ENCODE results near the gene CTSK.

Gene CTSK

GRCh38 chr1:150810958-150811659, 3.0 kb upstream of the CTSK start (continued):
- TF ChIP-seq, protein P1, sequence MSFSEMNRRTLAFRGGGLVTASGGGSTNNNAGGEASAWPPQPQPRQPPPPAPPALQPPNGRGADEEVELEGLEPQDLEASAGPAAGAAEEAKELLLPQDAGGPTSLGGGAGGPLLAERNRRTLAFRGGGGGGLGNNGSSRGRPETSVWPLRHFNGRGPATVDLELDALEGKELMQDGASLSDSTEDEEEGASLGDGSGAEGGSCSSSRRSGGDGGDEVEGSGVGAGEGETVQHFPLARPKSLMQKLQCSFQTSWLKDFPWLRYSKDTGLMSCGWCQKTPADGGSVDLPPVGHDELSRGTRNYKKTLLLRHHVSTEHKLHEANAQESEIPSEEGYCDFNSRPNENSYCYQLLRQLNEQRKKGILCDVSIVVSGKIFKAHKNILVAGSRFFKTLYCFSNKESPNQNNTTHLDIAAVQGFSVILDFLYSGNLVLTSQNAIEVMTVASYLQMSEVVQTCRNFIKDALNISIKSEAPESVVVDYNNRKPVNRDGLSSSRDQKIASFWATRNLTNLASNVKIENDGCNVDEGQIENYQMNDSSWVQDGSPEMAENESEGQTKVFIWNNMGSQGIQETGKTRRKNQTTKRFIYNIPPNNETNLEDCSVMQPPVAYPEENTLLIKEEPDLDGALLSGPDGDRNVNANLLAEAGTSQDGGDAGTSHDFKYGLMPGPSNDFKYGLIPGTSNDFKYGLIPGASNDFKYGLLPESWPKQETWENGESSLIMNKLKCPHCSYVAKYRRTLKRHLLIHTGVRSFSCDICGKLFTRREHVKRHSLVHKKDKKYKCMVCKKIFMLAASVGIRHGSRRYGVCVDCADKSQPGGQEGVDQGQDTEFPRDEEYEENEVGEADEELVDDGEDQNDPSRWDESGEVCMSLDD (tag by site-specific recombination; IDR thresholded peaks at IDR 0.05): no peak
- TF ChIP-seq, protein P2, sequence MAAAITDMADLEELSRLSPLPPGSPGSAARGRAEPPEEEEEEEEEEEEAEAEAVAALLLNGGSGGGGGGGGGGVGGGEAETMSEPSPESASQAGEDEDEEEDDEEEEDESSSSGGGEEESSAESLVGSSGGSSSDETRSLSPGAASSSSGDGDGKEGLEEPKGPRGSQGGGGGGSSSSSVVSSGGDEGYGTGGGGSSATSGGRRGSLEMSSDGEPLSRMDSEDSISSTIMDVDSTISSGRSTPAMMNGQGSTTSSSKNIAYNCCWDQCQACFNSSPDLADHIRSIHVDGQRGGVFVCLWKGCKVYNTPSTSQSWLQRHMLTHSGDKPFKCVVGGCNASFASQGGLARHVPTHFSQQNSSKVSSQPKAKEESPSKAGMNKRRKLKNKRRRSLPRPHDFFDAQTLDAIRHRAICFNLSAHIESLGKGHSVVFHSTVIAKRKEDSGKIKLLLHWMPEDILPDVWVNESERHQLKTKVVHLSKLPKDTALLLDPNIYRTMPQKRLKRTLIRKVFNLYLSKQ (tag by site-specific recombination; IDR thresholded peaks at IDR 0.05; ENCODE audit: borderline replicate concordance): no peak
- 0 out of 2 replicates have a peak, but pooled peaks have one; percentile 49 for TF ChIP-seq ZNF488 (tag by site-specific recombination; IDR thresholded peaks at IDR 0.05)
- TF ChIP-seq ZNF391 (tag by site-specific recombination; IDR thresholded peaks at IDR 0.05; ENCODE audit: borderline replicate concordance, low read depth): no peak
- TF ChIP-seq ZBTB1 (tag by site-specific recombination; IDR thresholded peaks at IDR 0.05): no peak
- TF ChIP-seq EGR2 (tag by site-specific recombination; IDR thresholded peaks at IDR 0.05; ENCODE audit: low read depth): no peak
- TF ChIP-seq ZBTB7A (tag by site-specific recombination; IDR thresholded peaks at IDR 0.05; ENCODE audit: low read depth): no peak
- TF ChIP-seq, protein P3, sequence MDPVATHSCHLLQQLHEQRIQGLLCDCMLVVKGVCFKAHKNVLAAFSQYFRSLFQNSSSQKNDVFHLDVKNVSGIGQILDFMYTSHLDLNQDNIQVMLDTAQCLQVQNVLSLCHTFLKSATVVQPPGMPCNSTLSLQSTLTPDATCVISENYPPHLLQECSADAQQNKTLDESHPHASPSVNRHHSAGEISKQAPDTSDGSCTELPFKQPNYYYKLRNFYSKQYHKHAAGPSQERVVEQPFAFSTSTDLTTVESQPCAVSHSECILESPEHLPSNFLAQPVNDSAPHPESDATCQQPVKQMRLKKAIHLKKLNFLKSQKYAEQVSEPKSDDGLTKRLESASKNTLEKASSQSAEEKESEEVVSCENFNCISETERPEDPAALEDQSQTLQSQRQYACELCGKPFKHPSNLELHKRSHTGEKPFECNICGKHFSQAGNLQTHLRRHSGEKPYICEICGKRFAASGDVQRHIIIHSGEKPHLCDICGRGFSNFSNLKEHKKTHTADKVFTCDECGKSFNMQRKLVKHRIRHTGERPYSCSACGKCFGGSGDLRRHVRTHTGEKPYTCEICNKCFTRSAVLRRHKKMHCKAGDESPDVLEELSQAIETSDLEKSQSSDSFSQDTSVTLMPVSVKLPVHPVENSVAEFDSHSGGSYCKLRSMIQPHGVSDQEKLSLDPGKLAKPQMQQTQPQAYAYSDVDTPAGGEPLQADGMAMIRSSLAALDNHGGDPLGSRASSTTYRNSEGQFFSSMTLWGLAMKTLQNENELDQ (tag by site-specific recombination; IDR thresholded peaks at IDR 0.05; ENCODE audit: low read depth): no peak
- TF ChIP-seq ZNF596 (tag by site-specific recombination; IDR thresholded peaks at IDR 0.05): peak; percentile 40; the same call in 1 of the 2 replicates
- no peak for TF ChIP-seq ZNF521 (tag by site-specific recombination; IDR thresholded peaks at IDR 0.05)
- no peak for TF ChIP-seq ZNF221 (tag by site-specific recombination; IDR thresholded peaks at IDR 0.05; ENCODE audit: borderline replicate concordance)
- TF ChIP-seq KLF9 (tag by site-specific recombination; IDR thresholded peaks at IDR 0.05; ENCODE audit: low read depth): no peak
- peak; percentile 97 for TF ChIP-seq ZXDB (tag by site-specific recombination; IDR thresholded peaks at IDR 0.05)
- TF ChIP-seq, protein P4, sequence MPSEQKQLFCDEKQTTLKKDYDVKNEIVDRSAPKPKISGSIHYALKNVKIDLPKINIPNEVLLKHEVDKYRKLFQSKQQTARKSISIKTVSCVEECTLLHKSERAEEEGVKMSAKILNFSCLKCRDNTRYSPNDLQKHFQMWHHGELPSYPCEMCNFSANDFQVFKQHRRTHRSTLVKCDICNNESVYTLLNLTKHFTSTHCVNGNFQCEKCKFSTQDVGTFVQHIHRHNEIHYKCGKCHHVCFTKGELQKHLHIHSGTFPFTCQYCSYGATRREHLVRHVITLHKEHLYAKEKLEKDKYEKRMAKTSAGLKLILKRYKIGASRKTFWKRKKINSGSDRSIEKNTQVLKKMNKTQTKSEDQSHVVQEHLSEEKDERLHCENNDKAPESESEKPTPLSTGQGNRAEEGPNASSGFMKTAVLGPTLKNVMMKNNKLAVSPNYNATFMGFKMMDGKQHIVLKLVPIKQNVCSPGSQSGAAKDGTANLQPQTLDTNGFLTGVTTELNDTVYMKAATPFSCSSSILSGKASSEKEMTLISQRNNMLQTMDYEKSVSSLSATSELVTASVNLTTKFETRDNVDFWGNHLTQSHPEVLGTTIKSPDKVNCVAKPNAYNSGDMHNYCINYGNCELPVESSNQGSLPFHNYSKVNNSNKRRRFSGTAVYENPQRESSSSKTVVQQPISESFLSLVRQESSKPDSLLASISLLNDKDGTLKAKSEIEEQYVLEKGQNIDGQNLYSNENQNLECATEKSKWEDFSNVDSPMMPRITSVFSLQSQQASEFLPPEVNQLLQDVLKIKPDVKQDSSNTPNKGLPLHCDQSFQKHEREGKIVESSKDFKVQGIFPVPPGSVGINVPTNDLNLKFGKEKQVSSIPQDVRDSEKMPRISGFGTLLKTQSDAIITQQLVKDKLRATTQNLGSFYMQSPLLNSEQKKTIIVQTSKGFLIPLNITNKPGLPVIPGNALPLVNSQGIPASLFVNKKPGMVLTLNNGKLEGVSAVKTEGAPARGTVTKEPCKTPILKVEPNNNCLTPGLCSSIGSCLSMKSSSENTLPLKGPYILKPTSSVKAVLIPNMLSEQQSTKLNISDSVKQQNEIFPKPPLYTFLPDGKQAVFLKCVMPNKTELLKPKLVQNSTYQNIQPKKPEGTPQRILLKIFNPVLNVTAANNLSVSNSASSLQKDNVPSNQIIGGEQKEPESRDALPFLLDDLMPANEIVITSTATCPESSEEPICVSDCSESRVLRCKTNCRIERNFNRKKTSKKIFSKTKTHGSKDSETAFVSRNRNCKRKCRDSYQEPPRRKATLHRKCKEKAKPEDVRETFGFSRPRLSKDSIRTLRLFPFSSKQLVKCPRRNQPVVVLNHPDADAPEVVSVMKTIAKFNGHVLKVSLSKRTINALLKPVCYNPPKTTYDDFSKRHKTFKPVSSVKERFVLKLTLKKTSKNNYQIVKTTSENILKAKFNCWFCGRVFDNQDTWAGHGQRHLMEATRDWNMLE (tag by site-specific recombination; conservative IDR thresholded peaks at IDR 0.05; ENCODE audit: low read depth): no peak
- TF ChIP-seq TCF7L2 (IDR thresholded peaks at IDR 0.05; ENCODE audit: borderline replicate concordance, low read depth, low read length): peak; percentile 90
- no peak for TF ChIP-seq ZNF433 (tag by site-specific recombination; IDR thresholded peaks at IDR 0.05; ENCODE audit: low read depth)
- no peak for TF ChIP-seq SP2 (tag by site-specific recombination; IDR thresholded peaks at IDR 0.05)
- TF ChIP-seq ZEB2 (tag by site-specific recombination; IDR thresholded peaks at IDR 0.05): peak; percentile 60; the same call in 1 of the 2 replicates
- no peak for TF ChIP-seq ZNF132 (tag by site-specific recombination; IDR thresholded peaks at IDR 0.05; ENCODE audit: borderline replicate concordance)
- TF ChIP-seq ZBTB17 (tag by site-specific recombination; IDR thresholded peaks at IDR 0.05): peak; percentile 70
- 0 out of 2 replicates have a peak, but pooled peaks have one; percentile 23 for TF ChIP-seq WT1 (tag by site-specific recombination; IDR thresholded peaks at IDR 0.05)
- TF ChIP-seq, protein P5, sequence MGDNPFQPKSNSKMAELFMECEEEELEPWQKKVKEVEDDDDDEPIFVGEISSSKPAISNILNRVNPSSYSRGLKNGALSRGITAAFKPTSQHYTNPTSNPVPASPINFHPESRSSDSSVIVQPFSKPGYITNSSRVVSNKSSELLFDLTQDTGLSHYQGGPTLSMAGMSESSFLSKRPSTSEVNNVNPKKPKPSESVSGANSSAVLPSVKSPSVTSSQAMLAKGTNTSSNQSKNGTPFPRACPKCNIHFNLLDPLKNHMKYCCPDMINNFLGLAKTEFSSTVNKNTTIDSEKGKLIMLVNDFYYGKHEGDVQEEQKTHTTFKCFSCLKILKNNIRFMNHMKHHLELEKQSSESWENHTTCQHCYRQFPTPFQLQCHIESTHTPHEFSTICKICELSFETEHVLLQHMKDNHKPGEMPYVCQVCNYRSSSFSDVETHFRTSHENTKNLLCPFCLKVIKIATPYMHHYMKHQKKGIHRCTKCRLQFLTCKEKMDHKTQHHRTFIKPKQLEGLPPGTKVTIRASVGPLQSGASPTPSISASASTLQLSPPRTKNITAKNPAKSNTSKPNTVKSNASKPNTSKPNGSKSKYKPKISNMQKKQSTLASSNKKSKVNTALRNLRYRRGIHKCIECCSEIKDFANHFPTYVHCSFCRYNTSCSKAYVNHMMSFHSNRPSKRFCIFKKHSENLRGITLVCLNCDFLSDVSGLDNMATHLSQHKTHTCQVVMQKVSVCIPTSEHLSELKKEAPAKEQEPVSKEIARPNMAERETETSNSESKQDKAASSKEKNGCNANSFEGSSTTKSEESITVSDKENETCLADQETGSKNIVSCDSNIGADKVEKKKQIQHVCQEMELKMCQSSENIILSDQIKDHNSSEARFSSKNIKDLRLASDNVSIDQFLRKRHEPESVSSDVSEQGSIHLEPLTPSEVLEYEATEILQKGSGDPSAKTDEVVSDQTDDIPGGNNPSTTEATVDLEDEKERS (tag by site-specific recombination; IDR thresholded peaks at IDR 0.05): no peak
- no peak for TF ChIP-seq GLIS1 (tag by site-specific recombination; IDR thresholded peaks at IDR 0.05)

Data from HEK293 (cell line).